GM21515 (cell line): ENCODE results near the gene ZXDB.
"Not testable (repeated sequence)": the region's sequence is repeated elsewhere in the genome, so short reads cannot be mapped to it uniquely, and the experiment has no call there.

Source experiments
- ATAC-seq: cut with Tn5 transposase; IDR thresholded peaks from one replicate; pipeline ENCODE4 v1.9.1; 2021; ENCODE audit not compliant: unreplicated experiment

The ZXDB gene

DNA sequence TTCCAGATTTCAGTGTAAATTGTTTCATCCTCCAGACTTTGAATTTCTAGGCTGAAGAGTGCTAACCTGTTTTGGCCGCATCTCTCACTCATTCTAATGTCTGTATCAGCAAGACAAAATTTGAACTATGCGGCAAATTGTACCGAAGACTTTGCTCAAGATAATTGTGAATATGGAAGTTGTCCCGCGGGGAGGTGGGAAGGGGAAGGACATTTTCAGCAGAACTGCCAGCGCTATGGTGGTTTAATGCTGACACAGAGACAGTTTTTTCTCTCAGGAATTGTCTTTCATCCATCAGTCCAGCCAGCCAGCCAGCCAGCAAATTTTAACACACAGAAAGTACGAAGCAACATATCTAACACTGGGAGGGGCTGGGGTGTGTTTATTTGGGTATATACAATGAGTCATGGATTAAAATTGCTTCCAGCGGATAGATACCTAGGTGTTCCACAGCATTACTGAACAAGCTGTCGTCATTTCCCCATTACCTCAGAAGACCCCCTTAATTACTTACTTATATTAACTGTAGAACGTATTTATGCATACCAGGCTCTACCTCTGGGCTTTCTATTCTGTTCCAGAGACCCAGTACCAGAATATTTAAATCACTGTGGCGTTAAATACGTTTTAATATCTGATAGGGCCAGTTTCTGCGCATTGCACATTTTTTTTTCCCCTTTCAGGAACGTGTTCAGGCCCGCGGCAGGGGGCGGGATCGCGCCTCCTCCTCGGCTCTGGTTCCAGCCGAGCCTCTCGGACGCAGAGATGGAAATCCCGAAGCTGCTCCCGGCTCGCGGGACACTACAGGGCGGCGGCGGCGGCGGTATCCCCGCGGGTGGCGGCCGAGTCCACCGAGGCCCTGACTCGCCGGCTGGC is at the start of gene ZXDB:
TSS of gene ZXDB (plus strand) at position 728 of the 876 bp plus-strand sequence. CDS start at position 766, 38 bp downstream.
- peak; percentile 52 for ATAC-seq

DNA sequence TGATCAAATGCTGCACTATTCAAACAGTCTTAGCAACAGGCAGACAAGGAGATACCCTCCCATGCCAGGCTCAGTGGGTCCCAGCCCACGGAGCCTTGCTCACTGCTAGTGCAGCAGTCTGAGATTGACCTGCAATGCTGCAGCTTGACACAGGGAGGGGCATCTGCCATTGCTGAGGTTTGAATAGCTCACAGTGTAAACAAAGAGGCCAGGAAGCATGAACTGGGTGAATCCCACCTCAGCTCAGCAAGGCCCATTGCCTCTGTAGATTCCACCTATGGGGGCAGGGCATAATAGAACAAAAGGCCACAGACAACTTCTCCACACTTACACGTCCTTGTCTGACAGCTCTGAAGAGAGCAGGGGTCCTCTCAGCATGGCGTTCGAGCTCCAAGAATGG is 26.6 kb upstream of the ZXDB start:
- no peak for ATAC-seq

DNA sequence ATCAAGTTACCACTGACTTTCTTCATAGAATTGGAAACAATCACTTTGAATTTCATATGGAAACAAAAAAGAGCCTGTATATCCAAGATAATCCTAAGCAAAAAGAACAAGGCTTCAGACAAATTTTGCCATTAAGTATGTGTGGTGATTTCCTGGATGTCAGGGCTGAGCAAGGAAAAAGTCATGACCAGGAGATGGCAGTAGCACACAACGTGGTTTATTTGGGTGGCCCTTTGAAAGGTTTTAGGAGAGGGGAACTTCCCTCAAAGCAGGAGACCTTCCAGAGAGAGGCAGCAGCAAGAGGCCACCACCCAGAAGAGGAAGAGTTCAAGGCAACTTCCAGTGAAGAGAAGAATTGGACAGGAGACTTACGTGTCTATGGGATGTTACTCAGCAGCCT is 18.1 kb upstream of the ZXDB start:
- ATAC-seq, result no peak

DNA sequence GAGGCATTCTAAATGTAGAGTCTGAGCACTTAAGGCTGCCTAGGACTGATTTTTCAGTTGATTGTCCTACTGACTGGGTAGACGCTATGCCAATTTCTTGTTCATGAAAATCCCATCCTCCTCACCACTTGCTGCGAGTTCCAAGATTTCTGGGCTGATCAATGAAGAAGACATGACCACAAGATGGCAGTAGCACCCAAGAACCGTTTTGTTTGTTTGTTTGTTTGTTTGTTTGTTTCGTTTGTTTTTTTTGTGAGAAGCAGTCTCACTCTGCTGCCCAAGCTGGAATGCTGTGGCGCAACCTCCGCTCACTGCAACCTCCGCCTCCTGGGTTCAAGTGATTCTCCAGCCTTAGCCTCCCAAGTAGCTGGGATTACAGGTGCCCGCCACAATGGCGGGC is 8.9 kb upstream of the ZXDB start:
- ATAC-seq, result not testable (repeated sequence)

DNA sequence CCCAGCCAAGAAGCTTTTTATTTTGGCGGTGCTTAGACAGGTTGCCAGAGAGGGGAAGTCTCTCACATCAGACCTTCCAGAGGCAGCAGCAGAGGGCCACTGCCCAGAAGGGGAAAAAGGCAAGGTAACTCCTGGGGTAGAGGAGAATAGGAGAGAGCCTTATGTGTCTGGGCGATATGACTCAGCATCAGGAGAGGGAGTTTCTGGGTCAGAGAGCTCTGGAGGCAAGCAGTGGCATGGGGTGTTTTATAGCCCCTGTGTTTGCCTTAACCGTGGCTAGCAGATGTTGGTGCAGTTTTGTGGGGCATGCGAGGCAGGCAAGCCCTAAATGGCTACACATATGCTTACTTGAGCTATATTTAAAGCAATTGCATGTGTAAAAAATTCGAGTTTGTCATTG is 8.3 kb upstream of the ZXDB start:
- ATAC-seq, result no peak

DNA sequence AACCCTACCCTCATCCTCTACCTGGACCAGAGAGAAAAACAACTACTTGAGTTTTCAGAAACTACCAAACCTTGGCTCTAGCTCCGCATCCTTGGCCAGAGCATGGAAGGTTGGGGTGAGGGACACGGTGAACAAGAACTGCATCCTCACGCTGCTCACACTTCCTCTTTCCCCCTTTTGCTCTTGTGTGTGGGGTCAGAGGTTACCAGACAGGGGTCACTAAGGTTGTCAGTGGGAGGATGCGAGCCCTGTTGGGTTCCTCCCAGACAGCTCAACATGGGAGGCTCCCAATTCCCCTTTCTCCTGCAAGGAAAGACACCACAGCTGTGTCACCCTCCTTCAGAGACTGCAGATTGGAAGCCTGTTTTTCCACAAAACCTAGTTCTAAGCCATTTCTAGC is 5.5 kb upstream of the ZXDB start:
- ATAC-seq, result no peak

DNA sequence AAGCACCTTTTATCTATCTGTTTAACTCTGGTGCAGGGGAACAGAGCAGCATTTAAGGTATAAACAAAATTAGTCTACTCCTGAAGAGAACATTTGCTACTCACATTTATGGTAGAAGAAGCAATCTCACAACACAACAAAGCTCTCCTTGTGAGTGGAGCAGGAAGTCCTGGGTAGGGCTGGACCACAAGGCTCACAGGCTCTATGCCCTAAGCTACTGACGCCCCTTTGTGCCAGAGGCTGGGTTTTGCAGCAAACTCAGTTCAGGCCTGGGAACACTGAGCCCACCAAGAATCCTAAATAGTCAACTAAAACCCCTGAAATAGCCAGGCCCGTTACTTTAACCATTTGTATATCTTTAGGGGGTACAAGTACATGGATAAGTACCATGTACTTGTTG is 4.7 kb upstream of the ZXDB start:
- ATAC-seq, result no peak

DNA sequence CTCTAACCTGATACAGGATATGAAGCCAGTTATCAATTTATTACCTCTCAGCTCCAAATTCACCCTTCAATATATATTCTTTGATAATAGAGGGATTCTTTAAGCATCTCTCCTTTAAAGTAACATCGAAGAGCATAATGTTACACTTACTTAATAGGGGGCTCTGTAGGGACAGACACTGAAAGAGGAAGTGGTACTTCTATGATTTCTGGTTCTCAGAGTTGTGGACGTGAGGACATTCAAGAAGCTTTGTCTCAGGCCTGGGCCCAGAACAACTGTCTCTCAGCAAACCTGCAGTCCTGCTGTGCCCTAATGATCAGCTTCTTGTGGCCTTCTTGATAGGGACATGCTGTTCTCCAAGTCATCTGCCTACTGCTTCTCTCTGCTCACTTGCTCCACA is 4.2 kb upstream of the ZXDB start:
- ATAC-seq, result no peak

DNA sequence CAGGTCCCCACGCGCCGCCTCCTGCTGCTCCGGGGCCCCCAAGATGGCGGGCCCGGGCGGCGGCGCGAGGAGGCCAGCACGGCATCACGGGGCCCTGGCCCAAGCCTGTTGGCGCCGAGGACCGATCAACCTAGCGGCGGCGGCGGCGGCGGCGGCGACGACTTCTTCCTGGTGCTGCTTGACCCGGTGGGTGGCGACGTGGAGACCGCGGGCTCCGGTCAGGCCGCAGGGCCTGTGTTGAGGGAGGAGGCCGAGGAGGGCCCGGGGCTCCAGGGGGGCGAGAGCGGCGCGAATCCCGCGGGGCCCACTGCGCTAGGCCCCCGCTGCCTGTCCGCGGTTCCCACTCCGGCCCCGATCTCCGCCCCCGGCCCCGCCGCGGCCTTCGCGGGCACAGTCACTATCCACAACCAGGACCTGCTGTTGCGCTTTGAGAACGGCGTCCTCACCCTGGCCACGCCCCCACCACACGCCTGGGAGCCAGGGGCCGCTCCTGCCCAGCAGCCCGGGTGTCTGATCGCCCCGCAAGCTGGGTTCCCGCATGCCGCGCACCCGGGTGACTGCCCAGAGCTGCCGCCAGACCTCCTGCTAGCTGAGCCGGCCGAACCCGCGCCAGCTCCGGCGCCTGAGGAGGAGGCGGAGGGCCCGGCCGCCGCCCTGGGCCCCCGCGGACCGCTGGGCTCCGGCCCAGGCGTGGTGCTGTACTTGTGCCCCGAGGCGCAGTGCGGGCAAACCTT is 516 bp downstream of the ZXDB start:
- peak; percentile 74 for ATAC-seq

DNA sequence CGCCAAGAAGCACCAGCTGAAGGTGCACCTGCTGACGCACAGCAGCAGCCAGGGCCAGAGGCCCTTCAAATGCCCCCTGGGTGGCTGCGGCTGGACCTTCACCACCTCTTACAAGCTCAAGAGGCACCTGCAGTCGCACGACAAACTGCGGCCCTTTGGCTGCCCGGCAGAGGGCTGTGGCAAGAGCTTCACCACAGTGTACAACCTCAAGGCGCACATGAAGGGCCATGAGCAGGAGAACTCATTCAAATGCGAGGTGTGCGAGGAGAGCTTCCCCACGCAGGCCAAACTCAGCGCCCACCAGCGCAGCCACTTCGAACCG is 1.0 kb downstream of the ZXDB start:
- peak; percentile 51 for ATAC-seq

DNA sequence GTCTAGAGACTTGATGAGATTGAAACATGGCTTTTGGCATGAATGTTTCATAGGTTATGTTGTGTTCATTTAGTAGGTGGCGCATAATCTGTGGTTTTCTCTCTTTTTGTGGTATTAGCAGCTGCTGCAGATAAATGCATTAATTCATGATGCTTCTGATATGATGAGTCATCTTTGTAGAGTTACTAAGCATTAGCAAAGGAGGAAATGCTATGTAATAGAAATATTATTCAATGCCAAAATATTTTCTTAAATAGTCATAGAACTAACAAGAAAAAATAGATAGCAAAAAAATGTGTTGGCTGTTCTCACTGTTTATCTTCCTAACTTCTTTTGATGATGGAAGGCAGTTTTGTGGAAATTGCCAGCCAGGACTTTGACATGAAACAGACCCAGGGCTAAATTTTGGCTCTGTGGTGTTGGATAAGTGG is 3.6 kb downstream of the ZXDB start:
- no peak for ATAC-seq

DNA sequence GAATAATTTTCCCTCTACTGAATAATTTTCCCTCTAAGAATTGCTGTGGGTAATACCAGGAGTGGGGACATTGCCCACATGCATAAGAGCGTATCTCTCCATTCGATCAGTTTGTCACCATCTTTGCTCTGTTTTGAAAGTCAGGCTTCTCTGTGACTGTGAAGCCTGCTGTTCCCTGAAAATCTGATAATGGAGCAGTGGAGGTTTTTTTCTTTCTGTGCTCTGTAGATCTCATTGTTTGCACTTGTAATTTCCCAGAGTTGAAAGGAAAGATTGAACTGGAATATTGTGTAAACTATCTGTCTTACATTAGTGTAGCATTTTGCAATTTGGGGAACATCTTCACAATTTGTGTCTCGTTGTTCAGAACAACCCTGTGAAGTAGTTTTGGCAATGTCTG is 4.3 kb downstream of the ZXDB start:
- no peak for ATAC-seq

DNA sequence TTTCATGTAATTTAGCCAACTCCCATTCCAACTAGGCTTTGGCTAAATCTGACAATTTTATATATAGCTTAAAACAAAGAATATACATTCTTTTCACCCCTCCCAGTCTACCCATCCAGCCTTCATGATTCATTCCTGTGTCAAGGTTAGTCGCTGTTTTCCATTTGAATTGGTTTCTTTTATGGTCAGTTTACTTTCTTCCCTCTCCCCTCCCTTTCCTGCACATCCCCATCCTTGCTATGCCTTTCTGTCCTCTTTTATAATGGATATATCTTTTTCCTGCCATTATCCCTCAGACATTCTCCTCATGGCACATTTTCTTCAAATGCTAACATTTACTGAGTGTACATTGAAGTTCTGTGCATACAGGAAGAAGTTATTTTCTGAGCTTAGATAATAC is 4.7 kb downstream of the ZXDB start:
- no peak for ATAC-seq

DNA sequence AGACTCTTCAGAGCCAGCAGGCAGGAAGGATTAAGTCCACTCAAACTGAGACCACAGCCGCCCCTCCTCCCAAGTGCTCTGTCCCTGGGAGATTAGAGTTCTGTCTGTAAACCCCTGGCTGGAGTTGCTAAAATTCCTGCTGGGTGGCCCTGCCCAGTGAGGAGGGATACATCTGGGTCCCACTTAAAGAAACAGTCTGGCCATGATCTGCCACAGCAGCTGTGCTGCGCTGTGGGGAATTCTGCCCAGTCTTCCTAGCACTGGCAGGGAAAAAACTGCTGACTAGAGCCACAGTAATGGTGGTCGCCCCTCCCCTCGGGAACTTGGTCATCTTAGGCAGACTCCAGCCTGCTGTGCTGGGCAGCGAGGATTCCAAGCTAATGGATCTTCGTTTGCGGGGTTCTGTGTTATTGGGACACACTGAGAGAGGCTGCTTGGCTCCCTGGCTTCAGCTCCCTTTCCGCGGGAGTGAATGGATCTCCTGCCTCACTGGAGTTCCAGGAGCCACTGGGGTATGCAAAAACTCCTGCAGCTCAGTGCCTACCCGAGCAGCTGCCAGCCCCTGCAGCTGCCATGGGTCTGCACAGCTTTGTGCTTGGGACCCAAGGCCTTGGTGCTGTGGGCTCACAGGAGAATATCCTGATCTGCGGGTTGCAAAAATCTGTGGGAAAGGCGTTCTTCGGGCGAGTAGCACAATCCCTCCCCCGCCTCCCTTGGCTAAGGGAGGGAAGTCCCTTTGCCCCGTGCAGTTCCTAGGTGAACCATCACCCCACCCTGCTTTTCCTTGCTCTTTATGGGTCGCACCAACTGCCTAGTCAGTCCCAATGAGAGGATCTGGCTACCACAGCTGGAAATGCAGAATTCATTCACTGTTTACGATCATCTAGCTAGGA is 15.7 kb downstream of the ZXDB start:
- no peak for ATAC-seq

DNA sequence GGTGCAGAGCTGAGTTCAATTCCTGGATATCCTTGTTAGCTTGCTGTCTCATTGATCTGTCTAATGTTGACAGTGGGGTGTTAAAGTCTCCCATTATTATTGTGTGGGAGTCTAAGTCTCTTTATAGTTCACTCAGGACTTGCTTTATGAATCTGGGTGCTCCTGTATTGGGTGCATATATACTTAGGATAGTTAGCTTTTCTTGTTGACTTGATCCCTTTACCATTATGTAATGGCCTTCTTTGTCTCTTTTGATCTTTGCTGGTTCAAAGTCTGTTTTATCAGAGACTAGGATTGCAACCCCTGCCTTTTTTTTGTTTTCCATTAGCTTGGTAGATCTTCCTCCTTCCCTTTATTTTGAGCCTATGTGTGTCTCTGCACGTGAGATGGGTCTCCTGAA is 21.5 kb downstream of the ZXDB start:
- not testable (repeated sequence) for ATAC-seq

DNA sequence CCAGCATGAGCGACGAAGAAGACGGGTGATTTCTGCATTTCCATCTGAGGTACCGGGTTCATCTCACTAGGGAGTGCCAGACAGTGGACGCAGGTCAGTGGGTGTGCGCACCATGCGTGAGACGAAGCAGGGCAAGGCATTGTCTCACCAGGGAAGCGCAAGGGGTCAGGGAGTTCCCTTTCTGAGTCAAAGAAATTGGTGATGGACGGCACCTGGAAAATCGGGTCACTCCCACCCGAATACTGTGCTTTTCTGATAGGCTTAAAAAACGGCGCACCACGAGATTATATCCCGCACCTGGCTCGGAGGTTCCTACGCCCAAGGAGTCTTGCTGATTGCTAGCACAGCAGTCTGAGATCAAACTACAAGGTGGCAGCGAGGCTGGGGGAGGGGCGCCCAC is 37.6 kb downstream of the ZXDB start:
- not testable (repeated sequence) for ATAC-seq

DNA sequence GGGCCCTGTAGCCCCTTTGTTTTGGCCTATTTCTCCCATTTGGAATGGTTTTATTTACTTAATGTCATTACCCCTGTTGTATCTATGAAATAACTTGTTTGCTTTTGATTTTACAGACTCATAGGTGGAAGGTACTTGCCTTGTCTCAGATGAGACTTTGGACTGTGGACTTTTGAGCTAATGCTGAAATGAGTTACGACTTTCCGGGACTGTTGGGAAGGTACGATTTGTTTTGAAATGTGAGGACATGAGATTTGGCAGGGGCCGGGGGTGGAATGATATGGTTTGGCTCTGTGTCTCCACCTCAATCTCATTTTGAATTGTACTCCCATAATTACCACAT is 48.8 kb downstream of the ZXDB start:
- ATAC-seq, result no peak

DNA sequence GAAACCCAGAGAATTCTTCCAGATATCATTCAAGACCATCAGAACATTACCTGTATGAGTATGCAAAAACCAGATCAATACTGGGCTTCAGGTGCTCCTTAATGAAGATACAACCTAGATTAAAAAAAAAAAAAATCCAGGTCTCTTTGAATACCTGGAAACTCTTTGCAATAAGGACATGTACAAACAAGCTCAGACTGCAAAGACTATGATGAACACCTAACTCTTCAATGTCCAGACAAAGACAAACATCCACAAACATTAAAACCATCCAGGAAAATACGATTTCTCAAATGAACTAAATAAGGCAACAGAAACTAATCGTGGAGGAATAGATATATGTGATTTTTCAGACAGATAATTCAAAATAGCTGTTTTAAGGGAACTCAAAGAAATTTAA is 49.5 kb downstream of the ZXDB start:
- no peak for ATAC-seq

DNA sequence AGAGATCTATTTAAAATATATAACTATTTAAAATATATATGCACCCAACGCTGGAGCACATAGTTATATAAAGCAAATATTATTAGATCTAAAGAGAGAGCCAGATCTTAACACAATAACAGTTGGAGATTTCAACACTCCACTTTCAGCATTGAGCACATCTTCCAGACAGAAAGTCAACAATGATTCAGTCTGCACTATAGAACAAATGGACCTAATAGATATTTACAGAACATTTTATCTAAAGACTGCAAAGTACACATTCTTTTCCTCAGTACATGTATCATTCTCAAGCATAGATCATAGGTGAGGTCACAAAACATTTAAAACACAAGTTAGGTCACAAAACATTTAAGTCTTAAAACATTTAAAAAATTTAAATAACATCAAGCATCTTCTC is 51.9 kb downstream of the ZXDB start:
- no peak for ATAC-seq

DNA sequence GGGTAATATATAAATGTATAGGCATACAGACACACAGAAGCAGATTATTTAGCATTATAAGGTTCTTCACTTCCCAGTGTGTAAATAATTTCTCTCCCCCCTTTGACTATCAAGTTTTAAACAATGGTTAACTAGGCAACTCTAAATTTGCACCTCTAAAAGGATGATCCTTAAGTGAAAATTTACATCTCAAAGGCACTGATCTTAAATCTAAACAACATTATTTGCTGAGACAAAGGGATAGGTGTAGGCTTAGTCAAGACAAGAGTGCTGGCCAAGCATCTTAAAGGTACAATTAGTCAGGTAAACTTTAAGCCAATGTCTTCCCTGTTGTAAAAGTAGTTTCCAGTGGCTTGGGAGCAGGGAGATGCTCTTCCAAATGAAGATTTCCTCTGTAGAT is 55.2 kb downstream of the ZXDB start:
- no peak for ATAC-seq
